Measurements from ENCODE around the gene SYVN1. TPM values are rescaled to one million over a fixed set of nuclear protein-coding genes. Genes with fewer than 3 reads are reported as not detected.

The SYVN1 gene
- total and polyA plus RNA-seq, 2 donors (not counting 1 experiment from before 2014, with no cell fraction given): 187 to 282 TPM

DNA sequence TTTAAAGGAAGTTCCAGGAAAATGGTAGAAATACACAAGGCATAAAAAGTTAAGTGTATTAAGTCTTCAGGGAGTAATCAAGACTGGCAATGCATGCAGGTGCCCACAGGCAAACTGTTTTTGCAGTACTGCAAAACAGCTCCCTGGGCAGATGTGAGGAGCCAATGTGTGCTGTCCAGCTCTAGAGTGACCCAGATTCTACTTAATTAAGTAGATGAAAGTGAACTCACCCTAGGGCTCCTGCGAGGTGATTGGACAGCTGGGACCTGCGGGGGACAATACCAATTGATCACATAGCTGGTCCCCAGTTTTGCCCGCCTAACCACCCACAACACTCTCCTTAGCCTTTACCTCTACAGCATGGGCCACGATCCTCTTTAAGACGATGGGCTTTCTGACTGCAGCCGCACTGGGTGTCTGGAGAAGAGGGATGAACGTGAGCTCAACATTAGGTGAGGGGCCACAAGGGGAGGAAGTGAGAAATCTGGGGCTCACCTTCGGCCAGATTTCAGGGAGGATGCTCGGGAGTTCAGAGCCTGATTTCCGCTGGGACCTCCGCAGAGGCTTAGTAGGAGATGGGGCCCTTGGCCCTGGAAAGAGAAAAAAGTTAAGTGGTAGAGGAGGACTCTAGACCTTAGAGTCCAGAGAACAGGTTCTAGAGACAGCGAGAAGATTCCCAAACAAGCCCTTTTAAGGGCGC, 51.0 kb downstream of the SYVN1 start:
- POLR2A ChIA-PET: no interaction called here
- Histone ChIP-seq H3K9ac (ENCODE audit: low read length) (peak overlapping the region; percentile 86), H3K27me3 (replicated peaks in 1 of 4; ENCODE audit: control extremely low read depth in 1 of 4, control insufficient read depth in 3 of 4, insufficient read depth in 4 of 4, low read length in 3 of 4) (no peaks in the 10 kb centered on the region), H3K79me2 (ENCODE audit: control insufficient read depth, insufficient read depth, low read length) (peaks cover 31% of the 10 kb centered on the region), H2AFZ (ENCODE audit: insufficient read depth, low read depth, low read length, poor library complexity, severe bottlenecking) (peak overlapping the region; percentile 98), H3K4me3 (ENCODE audit: control extremely low read depth in 1 of 5, extremely low read depth in 1 of 5, insufficient read depth in 1 of 5, low read depth in 2 of 5, low read length in 4 of 5) (peak overlapping the region; percentile 53 to 77 (median 75)), H3K36me3 (replicated peaks in 1 of 2; ENCODE audit: control extremely low read depth in 1 of 2, control insufficient read depth in 1 of 2, extremely low read depth in 1 of 2, insufficient read depth in 2 of 2, low read length in 1 of 2) (peaks cover 0 to 33% of the 10 kb centered on the region in 2 experiments), H3K9me3 (ENCODE audit: control extremely low read depth in 1 of 3, control insufficient read depth in 2 of 3, insufficient read depth in 1 of 3, low read length in 2 of 3) (no peaks in the 10 kb centered on the region), H3K27ac (ENCODE audit: low read length in 2 of 2) (peak overlapping the region; percentile 91 to 94), H3K4me1 (ENCODE audit: control insufficient read depth in 2 of 2, insufficient read depth in 2 of 2, low read length in 2 of 2) (peaks cover 12 to 26% of the 10 kb centered on the region in 2 donors), H3K4me2 (replicated peaks; ENCODE audit: low read depth, low read length, poor library complexity, severe bottlenecking) (peak overlapping the region; percentile 88), H4K20me1 (ENCODE audit: control insufficient read depth, insufficient read depth, low read length, poor library complexity, severe bottlenecking) (peaks cover 8% of the 10 kb centered on the region)
- no peak for DNase-seq
- WGBS (ENCODE audit: insufficient coverage): 9% methylated on average over 8 of the region's 13 CpGs
- Mint-ChIP-seq H3K4me1 (peaks cover 30% of the 10 kb centered on the region), H3K27ac (peak overlapping the region; percentile 100), H3K4me3 (peak overlapping the region; percentile 98), H3K9me3 (ENCODE audit: insufficient read depth) (no peaks in the 10 kb centered on the region), H3K27me3 (no peaks in the 10 kb centered on the region)
- ATAC-seq (ENCODE audit: low read depth): no peak
- intact Hi-C loops (cut with micrococcal nuclease): no loop called here
- TF ChIP-seq, protein P1, sequence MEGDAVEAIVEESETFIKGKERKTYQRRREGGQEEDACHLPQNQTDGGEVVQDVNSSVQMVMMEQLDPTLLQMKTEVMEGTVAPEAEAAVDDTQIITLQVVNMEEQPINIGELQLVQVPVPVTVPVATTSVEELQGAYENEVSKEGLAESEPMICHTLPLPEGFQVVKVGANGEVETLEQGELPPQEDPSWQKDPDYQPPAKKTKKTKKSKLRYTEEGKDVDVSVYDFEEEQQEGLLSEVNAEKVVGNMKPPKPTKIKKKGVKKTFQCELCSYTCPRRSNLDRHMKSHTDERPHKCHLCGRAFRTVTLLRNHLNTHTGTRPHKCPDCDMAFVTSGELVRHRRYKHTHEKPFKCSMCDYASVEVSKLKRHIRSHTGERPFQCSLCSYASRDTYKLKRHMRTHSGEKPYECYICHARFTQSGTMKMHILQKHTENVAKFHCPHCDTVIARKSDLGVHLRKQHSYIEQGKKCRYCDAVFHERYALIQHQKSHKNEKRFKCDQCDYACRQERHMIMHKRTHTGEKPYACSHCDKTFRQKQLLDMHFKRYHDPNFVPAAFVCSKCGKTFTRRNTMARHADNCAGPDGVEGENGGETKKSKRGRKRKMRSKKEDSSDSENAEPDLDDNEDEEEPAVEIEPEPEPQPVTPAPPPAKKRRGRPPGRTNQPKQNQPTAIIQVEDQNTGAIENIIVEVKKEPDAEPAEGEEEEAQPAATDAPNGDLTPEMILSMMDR (IDR thresholded peaks at IDR 0.05): no peak
- no peak for TF ChIP-seq EZH2 (IDR thresholded peaks at IDR 0.05; ENCODE audit: borderline replicate concordance, insufficient read depth, low read depth, low read length, poor library complexity, severe bottlenecking)
- CTCF ChIA-PET: interaction anchor here (1.7 to 2.0 kb wide), 2 partner anchors 27 to 42 kb away, joined by 6 to 8 read pairs; partner anchors contain the start of gene SAC3D1

DNA sequence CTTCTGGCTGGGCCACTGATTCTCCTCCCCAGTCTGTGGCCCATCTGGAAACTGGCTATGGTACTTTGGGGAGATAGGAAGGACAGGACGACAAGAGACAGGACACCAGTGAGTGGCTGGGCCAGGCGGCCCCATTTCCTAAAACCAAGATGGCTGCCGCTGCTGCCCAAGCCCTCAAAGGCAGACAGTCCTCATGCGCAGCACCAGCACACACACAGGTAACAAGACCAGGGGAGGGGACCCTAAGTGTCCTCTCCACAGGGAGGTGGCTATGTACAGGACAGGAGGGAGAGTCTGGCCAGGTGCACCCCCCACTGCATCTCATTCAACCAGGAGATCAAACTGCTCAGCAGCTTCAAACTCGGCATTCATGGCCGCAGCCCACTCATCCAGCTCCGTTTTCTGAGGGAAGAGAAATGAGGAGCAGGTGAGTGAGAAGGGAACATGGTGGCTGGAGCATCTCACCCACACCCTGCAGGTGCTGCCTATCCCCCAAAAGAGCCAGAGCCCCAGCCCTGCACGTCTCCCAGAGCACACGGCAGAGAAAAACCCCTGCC, 55.5 kb downstream of the SYVN1 start:
- Mint-ChIP-seq H3K27ac (peak overlapping the region; percentile 56), H3K27me3 (no peaks in the 10 kb centered on the region), H3K4me3 (no peak overlapping the region), H3K4me1 (peaks cover 14% of the 10 kb centered on the region), H3K9me3 (ENCODE audit: insufficient read depth) (no peaks in the 10 kb centered on the region)
- Histone ChIP-seq H2AFZ (ENCODE audit: insufficient read depth, low read depth, low read length, poor library complexity, severe bottlenecking) (peak overlapping the region; percentile 63), H3K79me2 (ENCODE audit: control insufficient read depth, insufficient read depth, low read length) (peaks cover 12% of the 10 kb centered on the region), H3K9me3 (ENCODE audit: control extremely low read depth in 1 of 3, control insufficient read depth in 2 of 3, insufficient read depth in 1 of 3, low read length in 2 of 3) (no peaks in the 10 kb centered on the region), H3K36me3 (replicated peaks in 1 of 2; ENCODE audit: control extremely low read depth in 1 of 2, control insufficient read depth in 1 of 2, extremely low read depth in 1 of 2, insufficient read depth in 2 of 2, low read length in 1 of 2) (no peaks in the 10 kb centered on the region), H3K4me1 (ENCODE audit: control insufficient read depth in 2 of 2, insufficient read depth in 2 of 2, low read length in 2 of 2) (peaks cover 4 to 18% of the 10 kb centered on the region in 2 donors), H3K27me3 (replicated peaks in 1 of 4; ENCODE audit: control extremely low read depth in 1 of 4, control insufficient read depth in 3 of 4, insufficient read depth in 4 of 4, low read length in 3 of 4) (no peaks in the 10 kb centered on the region), H3K27ac (ENCODE audit: low read length in 2 of 2) (peak overlapping the region in 1 of 2 donors; percentile 0), H4K20me1 (ENCODE audit: control insufficient read depth, insufficient read depth, low read length, poor library complexity, severe bottlenecking) (no peaks in the 10 kb centered on the region), H3K4me2 (replicated peaks; ENCODE audit: low read depth, low read length, poor library complexity, severe bottlenecking) (no peak overlapping the region), H3K9ac (ENCODE audit: low read length) (no peak overlapping the region), H3K4me3 (ENCODE audit: control extremely low read depth in 1 of 5, extremely low read depth in 1 of 5, insufficient read depth in 1 of 5, low read depth in 2 of 5, low read length in 4 of 5) (no peak overlapping the region)
- 75% methylated on average over 1 of the region's 9 CpGs for WGBS (ENCODE audit: insufficient coverage)
- ATAC-seq (ENCODE audit: low read depth) (no peak), DNase-seq (no peak)
- no peak for TF ChIP-seq EZH2 (IDR thresholded peaks at IDR 0.05; ENCODE audit: borderline replicate concordance, insufficient read depth, low read depth, low read length, poor library complexity, severe bottlenecking)
- TF ChIP-seq, protein P1 (IDR thresholded peaks at IDR 0.05): no peak
- POLR2A ChIA-PET: no interaction called here
- intact Hi-C loops (cut with micrococcal nuclease): loop anchor here (1.0 kb wide), 1 partner anchor 65 kb away; the partner anchor contains the start of gene ARL2
- CTCF ChIA-PET: interaction anchor here (0.5 to 0.9 kb wide), 7 partner anchors 11 to 231 kb away, joined by 3 to 6 read pairs (median 3); partner anchors contain the start of gene ARL2
